NB4 (cell line): Measurements from ENCODE around the gene SNX22.

Experiments
- MYC ChIP-seq: IDR thresholded peaks from 2 replicates; pipeline ENCODE4 v1.6.1; 2011; ENCODE audit warnings: low read depth, low read length
- POLR2A ChIP-seq: IDR thresholded peaks from 2 replicates; pipeline ENCODE4 v1.6.1; 2011; ENCODE audit warnings: mild to moderate bottlenecking; ENCODE audit not compliant: insufficient read length; ENCODE audit errors: extremely low read depth
- TF ChIP-seq, protein P1 (sequence below): IDR thresholded peaks from one replicate; pipeline ENCODE4 v1.5.1; 2012; ENCODE audit warnings: low read depth, low read length
- TF ChIP-seq, protein P2 (sequence below): IDR thresholded peaks from 2 replicates; pipeline ENCODE4 v1.6.1; 2011; ENCODE audit warnings: low read depth, low read length

DNA sequence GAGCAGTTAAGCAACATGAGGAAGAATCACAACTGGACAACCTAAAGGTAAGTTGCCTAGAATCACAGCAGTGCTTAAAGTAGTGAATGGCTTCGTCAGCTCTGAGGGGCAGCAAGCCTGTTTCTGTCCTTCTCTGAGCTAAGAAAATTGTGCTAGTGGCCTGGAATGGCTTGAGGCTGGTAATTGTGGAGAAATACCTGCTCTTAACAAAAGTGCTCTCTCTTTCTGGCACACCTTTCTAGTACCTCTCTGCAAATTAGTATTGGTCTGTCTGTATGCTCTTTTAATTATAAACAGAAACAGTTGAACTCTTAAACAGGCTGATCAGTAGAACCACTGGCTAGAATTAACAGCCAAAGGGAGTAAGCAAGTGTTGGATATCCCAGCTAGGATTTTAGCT, 44.2 kb upstream of the SNX22 start:
- TF ChIP-seq, protein P1, sequence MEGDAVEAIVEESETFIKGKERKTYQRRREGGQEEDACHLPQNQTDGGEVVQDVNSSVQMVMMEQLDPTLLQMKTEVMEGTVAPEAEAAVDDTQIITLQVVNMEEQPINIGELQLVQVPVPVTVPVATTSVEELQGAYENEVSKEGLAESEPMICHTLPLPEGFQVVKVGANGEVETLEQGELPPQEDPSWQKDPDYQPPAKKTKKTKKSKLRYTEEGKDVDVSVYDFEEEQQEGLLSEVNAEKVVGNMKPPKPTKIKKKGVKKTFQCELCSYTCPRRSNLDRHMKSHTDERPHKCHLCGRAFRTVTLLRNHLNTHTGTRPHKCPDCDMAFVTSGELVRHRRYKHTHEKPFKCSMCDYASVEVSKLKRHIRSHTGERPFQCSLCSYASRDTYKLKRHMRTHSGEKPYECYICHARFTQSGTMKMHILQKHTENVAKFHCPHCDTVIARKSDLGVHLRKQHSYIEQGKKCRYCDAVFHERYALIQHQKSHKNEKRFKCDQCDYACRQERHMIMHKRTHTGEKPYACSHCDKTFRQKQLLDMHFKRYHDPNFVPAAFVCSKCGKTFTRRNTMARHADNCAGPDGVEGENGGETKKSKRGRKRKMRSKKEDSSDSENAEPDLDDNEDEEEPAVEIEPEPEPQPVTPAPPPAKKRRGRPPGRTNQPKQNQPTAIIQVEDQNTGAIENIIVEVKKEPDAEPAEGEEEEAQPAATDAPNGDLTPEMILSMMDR = no peak
- TF ChIP-seq POLR2A (no peak), MYC (no peak)
- TF ChIP-seq, protein P2, sequence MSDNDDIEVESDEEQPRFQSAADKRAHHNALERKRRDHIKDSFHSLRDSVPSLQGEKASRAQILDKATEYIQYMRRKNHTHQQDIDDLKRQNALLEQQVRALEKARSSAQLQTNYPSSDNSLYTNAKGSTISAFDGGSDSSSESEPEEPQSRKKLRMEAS = no peak
